Umbilical cord (tissue), 2 donors: Measurements from ENCODE around the gene MC1R. TPM values are rescaled to one million over a fixed set of nuclear protein-coding genes. Genes with fewer than 3 reads are reported as not detected.

Source experiments
- DNase-seq: peaks from one replicate; pipeline ENCODE4 v3.0.0-alpha.2; 2015; ENCODE audit warnings: low spot score
- total RNA-seq: library from RNA; depleted of rRNA; stranded (reverse); fragments of >200 nt; gene quantifications from one replicate; pipeline ENCODE4 v1.2.3, GENCODE V29; 2014; ENCODE audit warnings: low replicate concordance; ENCODE audit not compliant: insufficient read depth

MC1R gene
- total RNA-seq, 1 donor from 2014 or later: 4.3 TPM

GRCh38 chr16:89895482-89896250, 23.0 kb upstream of the MC1R start:
- no peak for DNase-seq

DNA sequence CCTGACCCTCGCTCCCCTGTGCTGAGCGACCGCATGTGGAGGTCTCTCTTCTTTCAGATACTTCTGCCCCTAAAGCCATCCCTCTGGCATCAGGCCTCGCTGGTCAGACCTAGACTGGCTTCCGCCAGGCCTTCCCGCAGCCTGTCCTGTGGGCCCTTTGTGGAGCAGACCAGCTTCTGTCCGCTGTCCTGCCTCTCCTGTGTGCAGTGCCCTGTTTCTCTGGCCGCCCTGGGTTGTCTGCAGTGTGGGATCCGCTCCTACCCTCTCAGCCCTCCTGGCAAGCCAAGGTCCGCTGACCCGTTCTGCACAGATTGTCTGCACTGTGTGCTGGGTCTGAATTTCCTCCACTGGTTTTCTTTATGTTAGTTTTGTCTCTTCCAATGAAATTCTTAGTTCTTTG, 21.5 kb upstream of the MC1R start:
- DNase-seq: no peak

DNA sequence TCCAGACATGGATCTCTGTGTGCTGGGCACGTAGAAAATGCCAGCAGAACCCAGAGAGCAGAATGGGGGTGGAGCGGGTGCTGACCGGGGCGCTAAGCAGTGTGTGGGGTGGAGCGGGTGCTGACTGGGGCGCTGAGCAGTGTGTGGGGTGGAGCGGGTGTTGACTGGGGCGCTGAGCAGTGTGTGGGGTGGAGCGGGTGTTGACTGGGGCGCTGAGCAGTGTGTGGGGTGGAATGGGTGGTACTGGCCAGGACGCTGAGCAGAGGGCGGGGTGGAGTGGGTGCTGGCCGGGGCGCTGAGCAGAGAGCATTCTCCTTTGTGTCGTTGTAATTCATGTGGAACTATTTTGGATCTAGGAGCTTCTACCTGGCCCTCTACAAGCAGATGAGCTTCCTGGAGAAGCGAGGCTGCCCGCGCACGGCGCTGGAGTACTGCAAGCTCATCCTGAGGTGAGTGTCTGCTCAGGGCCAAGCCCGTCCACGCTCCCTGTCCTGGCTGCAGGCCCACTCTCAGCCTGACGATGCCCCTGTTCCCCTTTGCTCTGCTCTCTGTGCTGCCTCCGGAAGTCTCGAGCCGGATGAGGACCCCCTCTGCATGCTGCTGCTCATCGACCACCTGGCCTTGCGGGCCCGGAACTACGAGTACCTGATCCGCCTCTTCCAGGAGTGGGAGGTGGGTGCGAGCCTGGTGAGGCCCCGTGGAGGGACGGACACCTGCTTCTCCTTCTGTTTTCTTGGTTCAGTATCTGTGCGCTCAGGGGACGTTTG, 20.3 kb upstream of the MC1R start:
- DNase-seq: no peak

GRCh38 chr16:89899879-89900481, 18.7 kb upstream of the MC1R start:
- DNase-seq: no peak

- DNase-seq: no peak
Observed at GRCh38 chr16:89900885-89901284, 17.8 kb upstream of the MC1R start.

DNA sequence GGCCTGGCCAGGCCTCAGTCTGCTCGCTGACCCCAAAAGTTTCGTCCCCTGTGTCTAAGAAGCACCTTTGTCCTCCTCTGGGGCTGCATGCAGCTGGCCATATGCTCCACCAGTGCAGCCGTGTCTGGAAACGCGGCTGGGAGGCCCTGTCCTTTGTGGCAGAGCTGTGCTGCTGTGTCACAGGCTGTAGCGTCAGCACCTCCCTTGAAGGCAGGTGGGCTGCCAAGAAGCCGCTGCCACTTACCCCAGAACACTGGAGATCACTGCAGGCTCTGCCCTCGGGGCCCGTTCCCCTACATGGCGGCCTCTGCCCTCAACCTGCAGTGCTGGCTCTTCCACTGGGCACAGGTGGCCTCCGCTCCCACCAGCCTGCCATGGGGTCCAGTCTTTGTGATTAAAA, 15.7 kb upstream of the MC1R start:
- no peak for DNase-seq

- no peak for DNase-seq
Observed at GRCh38 chr16:89903908-89904515, 14.7 kb upstream of the MC1R start.

- no peak for DNase-seq
Observed at GRCh38 chr16:89904606-89905510, 13.8 kb upstream of the MC1R start.

- no peak for DNase-seq
Observed at GRCh38 chr16:89905511-89906139, 13.0 kb upstream of the MC1R start.

DNA sequence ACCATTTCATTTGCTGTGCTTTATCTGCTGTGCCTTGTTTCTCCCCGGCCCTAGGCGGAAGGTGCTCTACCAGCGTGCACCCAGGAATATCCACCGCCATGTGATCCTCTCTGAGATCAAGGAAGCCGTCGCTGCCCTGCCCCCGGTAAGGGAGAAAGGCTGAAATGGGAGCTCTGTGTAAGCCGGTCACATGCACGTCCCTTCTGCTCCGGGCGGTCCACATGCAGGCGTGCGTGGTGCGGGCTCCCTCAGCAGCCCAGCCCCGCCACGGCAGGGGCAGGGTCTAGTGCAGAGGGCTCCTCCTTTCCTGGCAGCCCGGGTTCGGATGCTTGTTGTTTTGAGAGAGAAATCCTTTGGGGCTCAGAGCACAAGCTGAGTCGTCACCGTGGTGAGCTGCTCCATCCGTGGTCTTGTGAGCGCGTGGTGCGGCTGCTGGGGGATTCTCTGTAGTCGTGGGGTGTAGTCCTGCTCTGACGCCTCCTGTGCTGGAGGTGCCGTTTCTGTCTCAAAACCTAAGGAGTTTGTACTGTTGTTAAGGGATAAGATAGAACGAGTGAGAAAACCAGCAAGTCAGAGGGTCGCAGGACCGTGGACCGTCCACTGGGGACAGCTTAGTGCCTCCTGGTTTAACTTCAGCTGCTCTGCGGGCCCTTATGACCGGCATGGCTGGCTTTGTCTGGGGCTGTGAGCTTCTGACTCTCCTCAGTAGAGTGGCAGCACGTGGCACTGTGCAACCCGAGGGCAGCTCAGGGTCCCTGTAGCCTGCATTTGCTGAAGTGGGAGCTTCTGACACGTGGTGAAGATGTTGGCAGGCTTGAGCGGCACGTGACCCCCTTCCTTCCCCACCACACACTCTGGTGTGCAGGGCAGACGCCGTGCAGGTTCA, 12.3 kb upstream of the MC1R start:
- DNase-seq: no peak

DNA sequence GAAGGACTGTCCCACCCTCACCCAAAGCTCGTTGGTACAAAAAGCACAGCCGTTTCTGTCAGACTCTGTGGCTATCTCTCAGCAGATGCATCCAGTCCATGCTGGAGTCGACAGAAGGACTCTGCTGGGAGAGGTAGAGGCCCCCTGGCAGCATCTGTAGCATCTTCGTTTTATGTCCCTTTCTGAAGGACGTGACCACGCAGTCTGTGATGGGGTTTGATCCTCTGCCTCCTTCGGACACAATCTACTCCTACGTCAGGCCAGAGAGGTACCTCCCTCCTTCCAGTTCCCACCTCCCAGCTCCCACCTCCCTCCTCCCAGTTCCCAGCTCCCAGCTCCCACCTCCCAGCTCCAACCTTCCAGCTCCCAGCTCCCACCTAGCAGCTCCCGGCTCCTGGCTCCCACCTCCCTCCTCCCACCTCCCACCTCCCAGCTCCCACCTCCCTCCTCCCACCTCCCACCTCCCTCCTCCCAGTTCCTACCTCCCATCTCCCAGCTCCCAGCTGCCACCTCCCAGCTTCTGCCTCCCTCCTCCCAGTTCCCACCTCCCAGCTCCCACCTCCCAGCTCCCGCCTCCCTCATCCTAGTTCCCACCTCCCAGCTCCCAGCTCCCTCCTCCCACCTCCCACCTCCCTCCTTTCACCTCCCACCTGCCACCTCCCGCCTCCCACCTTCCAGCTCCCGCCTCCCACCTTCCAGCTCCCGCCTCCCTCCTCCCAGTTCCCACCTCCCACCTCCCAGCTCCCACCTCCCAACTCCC, 11.4 kb upstream of the MC1R start:
- no peak for DNase-seq

- DNase-seq: no peak
Observed at GRCh38 chr16:89908236-89908635, 10.4 kb upstream of the MC1R start.

DNA sequence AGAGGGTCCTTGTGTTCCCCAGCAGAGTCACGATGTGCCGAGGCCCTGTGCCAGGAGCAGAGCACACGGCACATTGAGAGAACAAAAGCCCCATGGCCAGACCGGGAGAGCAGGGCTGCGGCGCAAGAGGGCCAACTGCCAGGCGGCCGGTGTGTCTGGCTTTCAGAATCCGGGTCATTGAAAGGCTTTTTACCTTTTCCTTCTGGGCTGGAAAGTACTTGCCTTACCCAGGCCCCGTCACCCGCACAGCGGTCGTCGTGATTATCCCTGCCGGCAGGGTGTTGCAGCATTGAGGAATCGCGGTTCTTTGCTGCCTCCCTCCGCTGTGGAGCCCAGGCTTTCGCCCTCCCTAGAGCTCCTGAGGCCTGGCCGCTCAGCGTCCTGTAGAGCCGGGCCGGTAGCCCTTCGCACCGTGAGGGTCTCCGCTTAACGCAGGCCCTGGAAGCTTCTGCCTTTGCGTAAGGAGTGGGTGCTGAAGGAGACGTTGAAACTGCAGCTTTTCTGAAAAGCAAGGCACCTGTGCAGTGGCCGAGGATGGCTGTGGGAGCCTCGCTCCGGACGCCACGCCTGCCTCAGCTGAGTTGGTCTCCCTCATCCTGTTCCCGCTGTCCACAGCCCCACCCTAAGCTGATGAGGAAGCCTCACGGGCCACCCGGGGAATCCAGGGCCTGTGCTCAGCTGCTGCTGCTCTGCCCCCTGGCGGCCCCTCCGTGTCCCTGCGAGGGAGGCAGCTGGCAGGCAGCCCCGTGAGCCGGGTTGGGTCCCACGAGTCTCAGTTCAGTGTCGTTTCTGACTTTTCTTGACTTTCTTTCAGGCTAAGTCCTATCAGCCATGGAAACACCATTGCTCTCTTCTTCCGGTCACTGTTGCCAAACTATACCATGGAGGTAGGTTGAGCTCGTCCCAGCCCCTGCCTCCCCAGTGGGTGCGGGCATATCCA, 8.6 kb upstream of the MC1R start:
- DNase-seq: peak; percentile 53

GRCh38 chr16:89910717-89911354, 7.8 kb upstream of the MC1R start:
- no peak for DNase-seq

DNA sequence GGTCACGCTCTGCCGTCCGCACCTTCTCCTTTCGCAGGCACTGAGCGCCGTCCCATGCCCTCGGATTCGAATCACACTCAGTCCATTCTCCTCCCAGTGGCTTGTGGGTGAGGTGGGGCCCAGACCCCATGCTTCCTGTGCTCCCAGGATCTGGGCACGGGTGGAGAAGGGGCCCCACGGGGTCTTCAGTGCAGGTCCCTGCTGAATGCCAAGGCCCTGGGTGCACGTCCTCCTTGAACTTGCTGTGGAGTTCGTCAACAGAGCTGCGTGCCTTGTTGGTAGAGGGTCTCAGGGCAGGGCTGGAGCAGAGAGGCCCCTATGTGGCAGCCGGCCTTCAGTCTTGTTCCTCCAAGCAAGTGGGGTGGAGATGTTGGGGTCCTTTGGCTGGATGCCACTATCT, 7.3 kb upstream of the MC1R start:
- no peak for DNase-seq

DNA sequence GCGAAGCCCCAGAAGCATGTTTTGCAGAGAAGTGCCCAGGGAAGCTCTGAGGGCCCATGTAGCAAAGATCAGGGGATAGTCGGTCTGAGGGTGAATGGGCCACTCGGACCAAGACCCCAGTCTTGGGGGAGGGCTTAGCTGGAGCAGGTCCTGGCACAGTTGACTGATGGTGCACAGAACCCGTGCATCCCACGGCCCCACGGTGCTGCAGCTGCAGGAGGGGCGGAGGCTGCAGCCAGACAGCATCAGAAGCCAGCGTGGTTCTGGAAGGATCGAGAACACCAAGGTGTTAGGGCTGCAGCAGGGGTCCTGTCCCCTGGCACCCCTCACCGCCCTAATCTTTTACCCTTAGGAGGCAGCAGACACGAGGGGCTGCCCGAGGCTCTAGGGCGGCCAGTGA, 6.5 kb upstream of the MC1R start:
- no peak for DNase-seq

DNA sequence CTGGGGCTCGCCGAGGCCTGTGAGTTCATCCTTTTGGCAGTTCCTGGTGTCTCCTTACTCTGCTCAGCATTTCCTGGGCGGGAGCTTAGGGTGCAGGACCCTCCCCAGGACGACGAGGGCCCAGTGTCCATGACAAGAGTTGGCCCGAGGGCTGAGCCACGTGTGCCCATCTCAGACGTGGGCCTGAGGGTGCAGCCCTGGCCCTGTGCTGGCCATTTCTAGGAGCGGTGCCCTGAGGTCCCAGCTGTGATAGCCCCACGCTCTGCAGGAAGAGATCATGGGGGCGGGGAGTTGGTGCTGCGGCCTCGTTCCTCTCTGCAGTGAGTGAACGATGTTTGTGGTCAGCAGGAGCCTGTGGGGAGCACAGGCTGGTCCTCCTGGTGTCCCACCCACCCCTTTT, 6.0 kb upstream of the MC1R start:
- DNase-seq: no peak
